Glutamatergic neuron (in vitro differentiated cells): ENCODE results near the gene GRB14. TPM values are rescaled to one million over a fixed set of nuclear protein-coding genes. Genes with fewer than 3 reads are reported as not detected.

Experiments
- DNase-seq: peaks from one replicate; pipeline ENCODE4 v3.0.0; 2022
- H3K27ac Mint-ChIP-seq: one replicate; pipeline ENCODE4 v1.8.0; 2020; ENCODE audit warnings: mild to moderate bottlenecking, mixed read lengths, inconsistent platforms; ENCODE audit not compliant: unreplicated experiment
- H3K27me3 Mint-ChIP-seq: one replicate; pipeline ENCODE4 v1.8.0; 2020; ENCODE audit warnings: mild to moderate bottlenecking, moderate library complexity, mixed read lengths, inconsistent platforms; ENCODE audit not compliant: unreplicated experiment
- H3K36me3 Mint-ChIP-seq: one replicate; pipeline ENCODE4 v1.8.0; 2020; ENCODE audit warnings: mild to moderate bottlenecking, mixed read lengths, inconsistent platforms; ENCODE audit not compliant: unreplicated experiment
- H3K4me1 Mint-ChIP-seq: one replicate; pipeline ENCODE4 v1.8.0; 2020; ENCODE audit warnings: mild to moderate bottlenecking, low read depth, mixed read lengths, inconsistent platforms; ENCODE audit not compliant: unreplicated experiment
- H3K4me3 Mint-ChIP-seq: one replicate; pipeline ENCODE4 v1.8.0; 2020; ENCODE audit warnings: mild to moderate bottlenecking, mixed read lengths, inconsistent platforms; ENCODE audit not compliant: unreplicated experiment
- H3K9me3 Mint-ChIP-seq: one replicate; pipeline ENCODE4 v1.8.0; 2020; ENCODE audit warnings: mild to moderate bottlenecking, moderate library complexity, mixed read lengths, inconsistent platforms; ENCODE audit not compliant: unreplicated experiment
- total RNA-seq: library from RNA; stranded (reverse); fragmentation: NEBNext Ultra II Directional; extraction: Animal tissue kit (Norgen Biotek cat#: 25700); gene quantifications from one replicate; pipeline ENCODE4 v1.2.1, GENCODE V29; 2021; ENCODE audit not compliant: unreplicated experiment
- TF ChIP-seq, protein P1 (sequence below): fragments of 200-600 bp; sonication (generic); IDR thresholded peaks from one replicate; pipeline ENCODE4 v1.5.0; 2021; ENCODE audit not compliant: partially characterized antibody, unreplicated experiment

GRB14 gene
- total RNA-seq, 1 donor from 2014 or later: 0.83 TPM

DNA sequence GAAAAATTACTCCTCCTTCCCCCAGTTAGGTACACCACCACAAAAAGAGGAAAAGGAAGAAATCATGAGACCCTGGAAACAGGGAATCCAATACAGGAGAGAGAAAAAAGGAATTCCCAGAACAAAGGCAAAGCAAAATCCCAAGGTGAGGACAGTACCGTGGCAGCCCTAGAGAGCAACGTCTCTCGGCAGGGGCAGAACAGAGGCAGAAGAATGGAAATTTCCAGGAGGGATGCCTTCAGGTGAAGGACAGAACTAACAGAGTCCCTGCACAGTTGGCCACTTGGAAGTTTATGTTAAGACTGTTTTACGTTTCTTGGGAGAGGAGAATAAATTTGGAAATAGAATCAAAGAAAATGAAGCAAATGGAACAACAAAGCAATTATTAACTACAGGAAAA lies 27.7 kb downstream of the GRB14 start:
- TF ChIP-seq, protein P1, sequence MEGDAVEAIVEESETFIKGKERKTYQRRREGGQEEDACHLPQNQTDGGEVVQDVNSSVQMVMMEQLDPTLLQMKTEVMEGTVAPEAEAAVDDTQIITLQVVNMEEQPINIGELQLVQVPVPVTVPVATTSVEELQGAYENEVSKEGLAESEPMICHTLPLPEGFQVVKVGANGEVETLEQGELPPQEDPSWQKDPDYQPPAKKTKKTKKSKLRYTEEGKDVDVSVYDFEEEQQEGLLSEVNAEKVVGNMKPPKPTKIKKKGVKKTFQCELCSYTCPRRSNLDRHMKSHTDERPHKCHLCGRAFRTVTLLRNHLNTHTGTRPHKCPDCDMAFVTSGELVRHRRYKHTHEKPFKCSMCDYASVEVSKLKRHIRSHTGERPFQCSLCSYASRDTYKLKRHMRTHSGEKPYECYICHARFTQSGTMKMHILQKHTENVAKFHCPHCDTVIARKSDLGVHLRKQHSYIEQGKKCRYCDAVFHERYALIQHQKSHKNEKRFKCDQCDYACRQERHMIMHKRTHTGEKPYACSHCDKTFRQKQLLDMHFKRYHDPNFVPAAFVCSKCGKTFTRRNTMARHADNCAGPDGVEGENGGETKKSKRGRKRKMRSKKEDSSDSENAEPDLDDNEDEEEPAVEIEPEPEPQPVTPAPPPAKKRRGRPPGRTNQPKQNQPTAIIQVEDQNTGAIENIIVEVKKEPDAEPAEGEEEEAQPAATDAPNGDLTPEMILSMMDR: no peak
- H3K4me3 Mint-ChIP-seq: no peak overlapping the region
- H3K4me1 Mint-ChIP-seq: no peaks in the 10 kb centered on the region
- H3K27ac Mint-ChIP-seq: no peak overlapping the region
- H3K36me3 Mint-ChIP-seq: peaks cover 6% of the 10 kb centered on the region
- peaks cover 2% of the 10 kb centered on the region for H3K9me3 Mint-ChIP-seq
- H3K27me3 Mint-ChIP-seq: no peaks in the 10 kb centered on the region
- no peak for DNase-seq

DNA sequence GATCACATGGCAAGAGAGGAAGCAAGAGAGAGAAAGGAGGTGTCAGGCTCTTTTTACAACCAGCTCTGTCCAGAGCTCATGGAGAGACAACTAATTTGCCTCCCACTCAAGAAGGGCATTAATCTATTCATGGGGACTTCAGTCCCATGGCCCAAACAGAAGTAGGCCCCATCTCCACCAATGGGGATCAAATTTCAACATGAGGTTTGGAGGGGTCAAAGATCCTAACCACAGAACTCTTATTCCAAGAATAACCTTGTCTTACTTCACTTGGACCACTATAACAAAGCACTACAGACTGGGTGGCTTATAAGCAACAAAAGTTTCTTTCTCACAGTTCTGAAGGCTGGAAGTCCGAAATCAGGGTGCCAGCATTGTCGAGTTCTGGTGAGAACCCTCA lies 31.8 kb downstream of the GRB14 start:
- DNase-seq: no peak
- Mint-ChIP-seq H3K27me3 (no peaks in the 10 kb centered on the region), H3K4me1 (peaks cover 2% of the 10 kb centered on the region), H3K4me3 (no peak overlapping the region), H3K27ac (no peak overlapping the region), H3K36me3 (peaks cover 6% of the 10 kb centered on the region), H3K9me3 (peaks cover 2% of the 10 kb centered on the region)
- TF ChIP-seq, protein P1: no peak

DNA sequence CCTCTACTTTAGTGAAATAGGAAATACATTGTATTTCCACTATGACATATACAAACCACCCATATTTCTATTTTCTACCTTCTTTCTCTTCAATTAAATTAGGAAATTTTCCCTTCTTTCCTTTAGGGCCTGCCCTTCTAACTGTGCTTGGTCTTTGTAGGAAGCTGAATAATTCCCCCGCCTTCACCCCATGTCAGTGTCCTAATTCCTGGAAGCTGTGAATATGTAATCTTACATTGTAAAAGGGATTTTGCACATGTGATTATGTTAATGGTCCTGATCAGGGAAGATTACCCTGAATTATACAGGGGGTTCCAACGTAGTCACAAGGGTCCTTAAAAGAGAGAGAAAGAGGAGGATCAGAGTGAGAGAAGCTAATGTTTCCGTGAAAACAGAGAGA lies 40.2 kb downstream of the GRB14 start:
- no peak for DNase-seq
- Mint-ChIP-seq H3K4me3 (no peak overlapping the region), H3K4me1 (no peaks in the 10 kb centered on the region), H3K27me3 (no peaks in the 10 kb centered on the region), H3K9me3 (peaks cover 3% of the 10 kb centered on the region), H3K27ac (no peak overlapping the region), H3K36me3 (no peaks in the 10 kb centered on the region)
- TF ChIP-seq, protein P1: no peak

DNA sequence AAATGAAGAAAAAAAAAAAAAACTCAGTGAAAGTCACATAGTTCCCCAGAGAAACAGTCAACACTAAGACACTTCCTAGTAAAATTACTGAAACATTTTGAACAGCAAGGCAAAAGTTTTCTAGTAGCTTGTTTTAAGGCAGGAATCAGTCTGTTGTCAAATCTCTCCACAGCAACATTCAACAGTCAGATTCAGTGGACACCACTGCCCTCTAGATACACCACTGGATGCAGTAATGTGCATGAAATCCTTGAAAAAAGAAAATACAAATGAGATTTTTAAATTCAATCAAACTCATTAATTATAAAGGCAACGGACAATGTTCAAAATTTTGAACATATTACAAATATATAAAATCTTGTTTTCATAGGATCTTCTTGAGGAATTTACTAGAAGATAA lies 46.4 kb downstream of the GRB14 start:
- Mint-ChIP-seq H3K4me1 (no peaks in the 10 kb centered on the region), H3K27me3 (no peaks in the 10 kb centered on the region), H3K9me3 (no peaks in the 10 kb centered on the region), H3K27ac (no peak overlapping the region), H3K4me3 (no peak overlapping the region), H3K36me3 (no peaks in the 10 kb centered on the region)
- TF ChIP-seq, protein P1: no peak
- no peak for DNase-seq

DNA sequence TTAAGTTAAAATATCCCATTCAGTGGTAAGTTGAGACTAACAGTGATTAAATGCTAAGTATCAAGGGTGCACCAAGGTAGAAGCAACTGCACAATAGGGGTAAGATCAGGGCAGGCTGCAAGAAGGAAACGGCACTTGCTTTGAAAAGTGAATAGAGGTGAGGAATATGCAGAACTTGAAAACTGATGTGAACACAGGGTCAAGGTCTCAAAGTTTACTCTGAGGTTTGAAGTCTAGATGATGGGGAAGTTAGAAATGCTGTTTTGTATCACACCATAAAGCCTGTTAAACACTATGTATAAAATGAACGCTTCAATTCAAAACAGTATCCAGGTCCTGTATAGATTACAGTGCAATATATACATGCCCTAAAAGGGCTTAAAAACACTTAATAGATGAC lies 50.8 kb downstream of the GRB14 start:
- H3K36me3 Mint-ChIP-seq: no peaks in the 10 kb centered on the region
- no peaks in the 10 kb centered on the region for H3K9me3 Mint-ChIP-seq
- H3K27ac Mint-ChIP-seq: no peak overlapping the region
- no peak overlapping the region for H3K4me3 Mint-ChIP-seq
- TF ChIP-seq, protein P1: no peak
- no peaks in the 10 kb centered on the region for H3K4me1 Mint-ChIP-seq
- no peaks in the 10 kb centered on the region for H3K27me3 Mint-ChIP-seq
- no peak for DNase-seq
